Panc1 (cell line): Measurements from ENCODE around the gene CAVIN3. TPM values are rescaled to one million over a fixed set of nuclear protein-coding genes. Genes with fewer than 3 reads are reported as not detected.
A peak's percentile ranks its signal among the peaks of the same experiment; 100 is the strongest.

Source experiments
- ATAC-seq: fragments of 200-7000 bp; cut with Tn5 transposase; 2 replicates; pipeline ENCODE4 v1.9.1; 2020; ENCODE audit warnings: mild to moderate bottlenecking, moderate library complexity
- BruUV-seq: library from RNA; stranded (reverse); fragments of 400-500 nt; replicated peaks from 2 replicates; lab custom pipeline; 2021; lab: Mats Ljungman, UMichigan
- CTCF ChIA-PET: fragments of 300-600 bp; sonication (Branson Sonifier 250); formaldehyde crosslinking; loops from one replicate; lab custom pipeline; 2022; ENCODE audit warnings: antibody characterized with exemption; lab: Charles Lee
- POLR2A ChIA-PET: fragments of 300-600 bp; sonication (Branson Sonifier 250); formaldehyde crosslinking; loops from one replicate; lab custom pipeline; 2022; ENCODE audit warnings: antibody characterized with exemption; lab: Charles Lee
- DNase-seq: peaks from one replicate; pipeline ENCODE4 v3.0.0-alpha.2; 2010; ENCODE audit warnings: low read depth, low spot score
- H3K27ac ChIP-seq: 2 replicates; pipeline ENCODE4 v1.5.1; 2011; ENCODE audit warnings: mild to moderate bottlenecking, low read length, inconsistent platforms
- H3K27me3 ChIP-seq: fragments of 200-500 bp; sonication (Bioruptor generic); 2 replicates; pipeline ENCODE4 v1.6.0; 2014; ENCODE audit warnings: low read length, inconsistent platforms; ENCODE audit not compliant: control insufficient read depth, insufficient read depth
- H3K36me3 ChIP-seq: fragments of 200-500 bp; sonication (Bioruptor generic); 2 replicates; pipeline ENCODE4 v1.5.1; 2014; ENCODE audit warnings: inconsistent platforms, mild to moderate bottlenecking, low read length, moderate library complexity; ENCODE audit not compliant: control insufficient read depth, insufficient read depth
- H3K4me1 ChIP-seq: 2 replicates; pipeline ENCODE4 v1.5.1; 2011; ENCODE audit warnings: inconsistent platforms, mild to moderate bottlenecking, low read length, moderate library complexity; ENCODE audit not compliant: control insufficient read depth, insufficient read depth
- H3K4me3 ChIP-seq, 2 experiments: 2 replicates each; pipeline ENCODE4 v1.5.1; 2011 to 2012; ENCODE audit warnings: low read depth in 2 of 2, low read length in 2 of 2, mild to moderate bottlenecking in 2 of 2, inconsistent platforms in 1 of 2, moderate library complexity in 1 of 2
- H3K9me3 ChIP-seq: fragments of 200-500 bp; sonication (Bioruptor generic); 2 replicates; pipeline ENCODE4 v1.5.1; 2014; ENCODE audit warnings: low read depth, mild to moderate bottlenecking, inconsistent platforms, low read length, moderate library complexity; ENCODE audit not compliant: control insufficient read depth, insufficient read depth
- CTCF ChIP-seq: fragments of 450-650 bp; IDR thresholded peaks from 2 replicates; pipeline ENCODE4 v1.5.1; 2017; ENCODE audit warnings: mild to moderate bottlenecking
- POLR2AphosphoS5 ChIP-seq: IDR thresholded peaks from 2 replicates; pipeline ENCODE4 v1.6.1; 2012; ENCODE audit warnings: mild to moderate bottlenecking, low read depth, low read length, moderate library complexity
- REST ChIP-seq, 2 experiments: IDR thresholded peaks; 2 replicates each; pipeline ENCODE4 v1.6.1; 2011 to 2012; ENCODE audit warnings: low read depth in 2 of 2, control low read depth in 1 of 2, low read length in 1 of 2, mild to moderate bottlenecking in 1 of 2, moderate library complexity in 1 of 2; ENCODE audit not compliant: insufficient read depth in 1 of 2
- SIN3A ChIP-seq: IDR thresholded peaks from 2 replicates; pipeline ENCODE4 v1.6.1; 2012; ENCODE audit warnings: low read depth, mild to moderate bottlenecking, low read length, moderate library complexity, borderline replicate concordance; ENCODE audit not compliant: insufficient read depth
- TCF7L2 ChIP-seq: IDR thresholded peaks from 2 replicates; pipeline ENCODE4 v1.6.1; 2011; ENCODE audit warnings: mild to moderate bottlenecking, low read depth, low read length, inconsistent platforms
- in situ Hi-C: cut with HindIII; loops from 2 replicates; pipeline ENCODE4 v1.10.0; 2016; ENCODE audit warnings: low sequenced_read_pairs, low pct_unique_long_range_greater_than_20kb
- intact Hi-C: fragments of 100-400 bp; cut with micrococcal nuclease; formaldehyde crosslinking; loops from one replicate; pipeline ENCODE4 v1.10.0; 2022; ENCODE audit not compliant: unreplicated experiment
- total RNA-seq: library from RNA; stranded (reverse); gene quantifications from one replicate; pipeline ENCODE4 v1.2.1, GENCODE V29; 2021; ENCODE audit not compliant: unreplicated experiment

Gene CAVIN3
- total RNA-seq, 1 experiment from 2014 or later = 31.1 TPM

GRCh38 chr11:6353367-6353987 is 33.2 kb upstream of the CAVIN3 start:
- Histone ChIP-seq H3K27ac (no peak overlapping the region), H3K4me3 (no peak overlapping the region), H3K27me3 (no peaks in the 10 kb centered on the region), H3K36me3 (no peaks in the 10 kb centered on the region), H3K9me3 (no peaks in the 10 kb centered on the region), H3K4me1 (no peaks in the 10 kb centered on the region)
- ChIA-PET CTCF (interaction anchor here (0.6 to 4.5 kb wide), 10 partner anchors 10 to 102 kb away, joined by 3 to 31 read pairs (median 3); no protein-coding TSS in a partner anchor), POLR2A (interaction anchor here (0.5 kb wide), 1 partner anchor 9 kb away, joined by 4 read pairs; no protein-coding TSS in a partner anchor)
- in situ Hi-C loops (no loop called here), intact Hi-C loops (loop anchor here (2.0 to 5.0 kb wide), 3 partner anchors 56 to 331 kb away; no protein-coding TSS in a partner anchor)
- no TSS peak for BruUV-seq
- ATAC-seq = peak; percentile 86
- DNase-seq = peak; percentile 55
- peak; percentile 99 for TF ChIP-seq CTCF
- no peak for TF ChIP-seq SIN3A

- Histone ChIP-seq H3K4me3 (no peak overlapping the region), H3K27me3 (no peaks in the 10 kb centered on the region), H3K27ac (no peak overlapping the region), H3K36me3 (no peaks in the 10 kb centered on the region), H3K4me1 (no peaks in the 10 kb centered on the region), H3K9me3 (no peaks in the 10 kb centered on the region)
- in situ Hi-C loops (no loop called here), intact Hi-C loops (loop anchor here (2.0 to 5.0 kb wide), 3 partner anchors 55 to 329 kb away; no protein-coding TSS in a partner anchor)
- ChIA-PET POLR2A (no interaction called here), CTCF (interaction anchor here (1.0 to 4.5 kb wide), 2 partner anchors 11 to 101 kb away, joined by 4 to 31 read pairs; no protein-coding TSS in a partner anchor)
- DNase-seq (no peak), ATAC-seq (no peak)
- TF ChIP-seq POLR2AphosphoS5 = no peak
- no peak for TF ChIP-seq REST (IDR thresholded peaks at IDR 0.05; ENCODE audit: insufficient read depth in 1 of 2, low read depth in 2 of 2, low read length in 1 of 2)
- no peak for TF ChIP-seq SIN3A
- TF ChIP-seq CTCF = no peak
- no peak for TF ChIP-seq TCF7L2
- no TSS peak for BruUV-seq
These were observed 31.6 kb upstream of the CAVIN3 start for GRCh38 chr11:6351782-6352382.
